Measurements from ENCODE around the gene RNU2-1. TPM values are rescaled to one million over a fixed set of nuclear protein-coding genes. Genes with fewer than 3 reads are reported as not detected.
"Not testable (repeated sequence)": the region's sequence is repeated elsewhere in the genome, so short reads cannot be mapped to it uniquely, and the experiment has no call there.

Gene RNU2-1
- total RNA-seq, 2 donors from 2014 or later: 5,691 to 6,034 TPM

DNA sequence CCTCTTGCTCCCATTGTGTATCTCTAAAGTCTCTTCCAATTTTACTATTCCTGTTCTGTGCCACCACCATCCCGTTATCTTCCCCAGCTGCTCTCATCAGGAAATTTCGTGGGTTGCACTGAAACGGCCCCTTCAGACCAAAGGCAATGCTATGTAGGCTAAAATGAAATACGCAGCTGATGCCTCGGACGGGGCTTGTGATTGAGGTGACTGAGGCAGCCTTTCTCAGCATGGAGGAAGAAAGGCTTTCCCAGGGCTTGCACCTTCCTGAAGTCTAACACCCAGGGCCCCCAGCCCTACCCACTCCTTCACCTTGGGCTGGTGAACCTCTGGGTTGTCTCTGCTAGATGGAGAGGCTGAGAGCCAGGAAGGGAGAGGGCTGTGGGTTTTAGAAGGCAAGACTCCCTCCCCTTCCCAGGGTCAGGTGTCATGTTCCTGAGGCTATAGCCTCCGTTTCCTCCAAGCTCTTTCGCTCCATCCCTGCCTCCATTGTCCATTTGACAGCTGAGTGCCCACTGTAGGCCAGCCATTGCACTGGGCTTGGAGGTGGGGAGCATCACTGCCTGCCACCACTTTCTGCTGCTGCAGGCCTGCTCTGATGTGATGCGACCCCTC is 13.2 kb downstream of the RNU2-1 start:
- Mint-ChIP-seq H3K27ac (no peak overlapping the region), H3K36me3 (ENCODE audit: low read depth) (peaks cover 45% of the 10 kb centered on the region), H3K4me3 (no peak overlapping the region), H3K9me3 (no peaks in the 10 kb centered on the region), H3K27me3 (no peaks in the 10 kb centered on the region), H3K4me1 (peaks cover 8% of the 10 kb centered on the region)
- no peak for ATAC-seq (replicated peaks)

DNA sequence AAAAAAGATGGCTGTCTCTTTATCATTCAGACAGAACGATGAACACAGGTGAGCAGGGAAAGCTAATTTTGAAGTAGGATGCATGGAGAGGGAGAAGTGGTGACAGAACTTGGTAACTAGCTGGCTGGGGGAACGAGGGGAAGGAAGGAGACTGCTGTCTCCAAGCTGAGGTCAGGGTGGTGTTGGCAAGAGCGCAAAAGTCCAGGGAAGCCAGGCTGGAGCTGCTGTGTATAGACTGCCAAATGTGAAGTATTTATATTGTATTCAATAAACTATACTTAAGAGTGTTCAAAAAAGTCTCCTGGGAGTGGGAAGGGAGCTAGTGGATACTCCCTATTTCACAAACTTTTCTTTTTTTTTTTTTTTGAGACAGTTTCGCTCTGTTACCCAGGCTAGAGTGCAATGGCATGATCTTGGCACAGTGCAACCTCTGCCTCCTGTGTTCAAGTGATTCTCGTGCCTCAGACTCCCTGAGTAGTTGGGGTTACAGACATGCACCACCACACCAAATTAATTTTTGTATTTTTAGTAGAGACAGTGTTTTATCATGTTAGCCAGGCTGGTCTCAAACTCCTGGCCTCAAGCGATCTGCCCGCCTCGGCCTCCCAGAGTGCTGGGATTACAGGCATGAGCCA is 13.9 kb downstream of the RNU2-1 start:
- peaks cover 50% of the 10 kb centered on the region for H3K36me3 Mint-ChIP-seq (ENCODE audit: low read depth)
- no peak for ATAC-seq (replicated peaks)
- H3K27me3 Mint-ChIP-seq: no peaks in the 10 kb centered on the region
- H3K4me1 Mint-ChIP-seq: peaks cover 10% of the 10 kb centered on the region
- no peak overlapping the region for H3K4me3 Mint-ChIP-seq
- no peaks in the 10 kb centered on the region for H3K9me3 Mint-ChIP-seq
- H3K27ac Mint-ChIP-seq: peak overlapping the region; percentile 87

DNA sequence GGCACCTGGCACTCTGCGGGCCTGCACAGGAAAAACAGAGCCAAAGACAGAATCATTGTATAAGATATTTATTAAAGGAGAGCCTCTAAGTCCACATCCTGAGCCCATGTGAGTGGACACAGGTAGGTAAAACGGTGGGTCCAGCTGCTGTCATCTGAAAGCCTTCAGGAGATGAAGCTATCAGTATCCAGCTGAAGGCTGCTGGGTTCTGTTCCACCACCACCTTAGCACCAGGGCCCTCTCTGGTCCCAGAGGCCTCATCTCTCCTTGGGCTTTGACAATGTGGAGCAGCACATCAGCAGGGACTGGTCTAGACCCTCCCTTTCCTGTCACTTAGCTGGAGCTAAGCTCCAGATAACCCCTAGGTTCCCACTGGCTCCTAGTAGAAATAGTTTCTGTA is 14.8 kb downstream of the RNU2-1 start:
- Mint-ChIP-seq H3K9me3 (no peaks in the 10 kb centered on the region), H3K36me3 (ENCODE audit: low read depth) (peaks cover 50% of the 10 kb centered on the region), H3K27me3 (no peaks in the 10 kb centered on the region), H3K27ac (peak overlapping the region; percentile 87), H3K4me3 (no peak overlapping the region), H3K4me1 (peaks cover 10% of the 10 kb centered on the region)
- ATAC-seq (replicated peaks): no peak

DNA sequence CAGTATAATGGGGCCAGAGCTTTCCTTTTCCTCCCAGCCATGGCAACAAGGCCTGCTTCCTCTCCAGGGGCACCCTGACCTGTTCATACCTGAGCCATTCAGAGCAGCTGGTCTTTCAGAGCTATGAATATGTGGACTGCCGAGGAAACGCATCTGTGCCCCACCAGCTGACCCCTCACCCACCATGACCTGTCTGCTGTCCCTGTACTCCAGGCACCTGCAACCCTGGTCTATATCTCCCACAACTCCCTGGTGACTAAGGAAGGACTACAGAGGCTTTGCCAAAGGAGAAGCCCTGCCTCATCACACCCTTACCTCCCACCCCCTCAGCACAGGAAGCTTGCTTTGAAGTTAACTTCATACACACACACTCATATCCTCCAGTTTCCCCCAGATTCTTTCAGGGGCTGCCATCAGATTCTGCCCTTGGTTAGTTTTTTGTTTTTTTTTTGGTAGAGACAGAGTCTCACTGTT is 16.1 kb downstream of the RNU2-1 start:
- H3K4me1 Mint-ChIP-seq: peaks cover 14% of the 10 kb centered on the region
- H3K27me3 Mint-ChIP-seq: no peaks in the 10 kb centered on the region
- peaks cover 58% of the 10 kb centered on the region for H3K36me3 Mint-ChIP-seq (ENCODE audit: low read depth)
- no peak overlapping the region for H3K4me3 Mint-ChIP-seq
- no peaks in the 10 kb centered on the region for H3K9me3 Mint-ChIP-seq
- peak overlapping the region; percentile 87 for H3K27ac Mint-ChIP-seq
- ATAC-seq (replicated peaks): peak; percentile 85

DNA sequence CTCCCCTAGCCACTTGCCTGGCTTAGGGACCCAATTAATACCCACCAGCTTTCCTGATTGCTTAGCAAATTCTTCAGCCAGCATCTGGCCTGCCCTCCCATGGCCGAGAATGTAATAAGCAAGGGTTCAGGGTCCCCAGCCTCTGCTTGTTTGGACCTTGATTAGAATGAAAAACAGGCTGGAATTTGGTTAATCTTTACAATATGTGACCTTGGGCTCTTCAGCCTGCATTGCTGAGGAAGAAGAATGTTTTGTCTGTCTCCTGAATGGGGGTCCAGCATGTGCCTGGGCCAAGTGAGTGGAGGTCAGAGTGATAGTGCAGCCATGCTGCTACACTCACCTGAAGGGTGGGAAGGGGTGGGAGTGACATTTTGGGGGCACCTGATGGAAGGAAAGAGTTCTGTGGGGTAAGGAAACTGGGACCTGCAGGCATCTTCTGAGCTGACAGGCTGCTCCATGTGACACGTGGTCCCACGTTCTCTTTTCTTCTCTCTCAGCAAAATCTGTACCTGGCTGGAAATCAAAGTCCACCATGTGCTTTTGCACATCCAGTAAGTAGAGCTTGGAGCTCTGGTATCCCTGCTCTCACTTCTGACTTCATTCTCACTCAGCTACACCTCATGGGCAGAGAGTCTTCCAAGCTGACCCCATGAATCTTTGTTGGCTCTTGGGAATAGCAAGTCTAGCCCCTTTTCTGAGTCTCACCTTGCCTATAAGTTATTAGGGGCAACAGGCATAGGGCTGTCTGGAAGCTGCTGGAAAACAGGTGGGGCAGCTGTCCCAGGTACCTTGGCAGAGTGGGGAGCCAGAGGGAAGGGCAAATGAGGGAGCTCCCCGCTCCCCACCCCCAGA is 16.8 kb downstream of the RNU2-1 start:
- H3K4me3 Mint-ChIP-seq: no peak overlapping the region
- no peaks in the 10 kb centered on the region for H3K27me3 Mint-ChIP-seq
- no peak for ATAC-seq (replicated peaks)
- H3K36me3 Mint-ChIP-seq (ENCODE audit: low read depth): peaks cover 64% of the 10 kb centered on the region
- peaks cover 18% of the 10 kb centered on the region for H3K4me1 Mint-ChIP-seq
- no peaks in the 10 kb centered on the region for H3K9me3 Mint-ChIP-seq
- peak overlapping the region; percentile 87 for H3K27ac Mint-ChIP-seq

DNA sequence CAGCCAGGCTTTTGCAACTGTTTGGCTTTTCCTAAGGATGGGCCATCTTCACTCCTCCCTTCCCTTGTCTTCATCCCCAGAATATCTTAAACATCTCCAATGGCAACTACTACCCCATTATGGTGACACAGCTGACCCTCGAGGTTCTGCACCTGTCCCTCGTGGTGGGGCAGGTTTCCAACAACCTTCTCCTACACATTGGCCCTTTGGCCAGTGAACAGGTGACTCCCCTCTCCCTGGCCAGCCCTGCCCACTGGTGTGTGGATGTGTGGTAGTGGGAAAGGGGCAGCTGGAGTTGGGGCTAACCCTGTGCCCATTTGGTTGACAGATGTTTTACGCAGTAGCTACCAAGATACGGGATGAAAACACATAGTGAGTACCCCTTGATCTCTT is 17.4 kb downstream of the RNU2-1 start:
- Mint-ChIP-seq H3K9me3 (no peaks in the 10 kb centered on the region), H3K4me3 (no peak overlapping the region), H3K36me3 (ENCODE audit: low read depth) (peaks cover 68% of the 10 kb centered on the region), H3K4me1 (peaks cover 18% of the 10 kb centered on the region), H3K27me3 (no peaks in the 10 kb centered on the region), H3K27ac (peak overlapping the region; percentile 9)
- ATAC-seq (replicated peaks): no peak

DNA sequence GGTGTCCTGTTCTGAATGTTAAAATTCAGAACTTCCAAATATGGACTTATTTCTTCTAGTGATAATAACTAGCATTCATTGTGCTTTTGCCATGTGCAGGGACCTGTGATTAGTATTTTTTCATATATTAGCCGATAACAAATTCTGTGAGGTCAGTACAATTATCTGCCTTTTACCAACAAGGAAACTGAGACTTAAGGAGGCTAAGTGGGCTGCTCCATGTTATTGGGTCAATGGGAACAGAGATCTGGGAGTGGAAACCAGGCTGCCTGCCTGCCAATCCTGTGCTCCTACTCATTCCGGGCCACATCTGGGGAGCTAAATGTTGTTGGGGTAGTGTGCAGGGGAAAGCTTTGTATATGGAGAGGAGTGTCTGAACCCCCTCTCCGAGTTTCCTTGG is 18.4 kb downstream of the RNU2-1 start:
- no peak overlapping the region for H3K4me3 Mint-ChIP-seq
- no peak for ATAC-seq (replicated peaks)
- no peaks in the 10 kb centered on the region for H3K27me3 Mint-ChIP-seq
- no peak overlapping the region for H3K27ac Mint-ChIP-seq
- peaks cover 79% of the 10 kb centered on the region for H3K36me3 Mint-ChIP-seq (ENCODE audit: low read depth)
- H3K9me3 Mint-ChIP-seq: no peaks in the 10 kb centered on the region
- peaks cover 24% of the 10 kb centered on the region for H3K4me1 Mint-ChIP-seq

DNA sequence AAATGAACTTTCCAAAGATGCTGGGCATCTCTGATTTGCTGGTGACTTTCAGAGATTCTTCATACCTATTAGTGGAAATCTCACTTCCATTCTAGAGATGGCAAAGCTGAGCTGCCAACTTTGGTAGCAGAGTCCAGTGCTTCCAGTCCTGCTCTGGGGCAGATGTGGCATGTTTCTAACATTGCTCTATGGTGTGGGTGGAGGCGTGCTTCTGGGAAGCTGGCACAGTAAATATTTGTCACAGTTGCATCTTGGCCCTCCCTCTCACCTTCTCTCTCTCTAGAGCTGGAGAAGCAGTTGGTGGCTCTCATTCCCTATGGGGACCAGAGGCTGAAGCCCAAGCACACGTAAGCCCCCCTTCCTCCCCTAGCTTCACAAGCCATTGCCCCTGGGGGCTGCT is 20.2 kb downstream of the RNU2-1 start:
- Mint-ChIP-seq H3K4me1 (peaks cover 24% of the 10 kb centered on the region), H3K4me3 (peak overlapping the region; percentile 97), H3K9me3 (no peaks in the 10 kb centered on the region), H3K36me3 (ENCODE audit: low read depth) (peaks cover 88% of the 10 kb centered on the region), H3K27ac (peak overlapping the region; percentile 96), H3K27me3 (no peaks in the 10 kb centered on the region)
- no peak for ATAC-seq (replicated peaks)

DNA sequence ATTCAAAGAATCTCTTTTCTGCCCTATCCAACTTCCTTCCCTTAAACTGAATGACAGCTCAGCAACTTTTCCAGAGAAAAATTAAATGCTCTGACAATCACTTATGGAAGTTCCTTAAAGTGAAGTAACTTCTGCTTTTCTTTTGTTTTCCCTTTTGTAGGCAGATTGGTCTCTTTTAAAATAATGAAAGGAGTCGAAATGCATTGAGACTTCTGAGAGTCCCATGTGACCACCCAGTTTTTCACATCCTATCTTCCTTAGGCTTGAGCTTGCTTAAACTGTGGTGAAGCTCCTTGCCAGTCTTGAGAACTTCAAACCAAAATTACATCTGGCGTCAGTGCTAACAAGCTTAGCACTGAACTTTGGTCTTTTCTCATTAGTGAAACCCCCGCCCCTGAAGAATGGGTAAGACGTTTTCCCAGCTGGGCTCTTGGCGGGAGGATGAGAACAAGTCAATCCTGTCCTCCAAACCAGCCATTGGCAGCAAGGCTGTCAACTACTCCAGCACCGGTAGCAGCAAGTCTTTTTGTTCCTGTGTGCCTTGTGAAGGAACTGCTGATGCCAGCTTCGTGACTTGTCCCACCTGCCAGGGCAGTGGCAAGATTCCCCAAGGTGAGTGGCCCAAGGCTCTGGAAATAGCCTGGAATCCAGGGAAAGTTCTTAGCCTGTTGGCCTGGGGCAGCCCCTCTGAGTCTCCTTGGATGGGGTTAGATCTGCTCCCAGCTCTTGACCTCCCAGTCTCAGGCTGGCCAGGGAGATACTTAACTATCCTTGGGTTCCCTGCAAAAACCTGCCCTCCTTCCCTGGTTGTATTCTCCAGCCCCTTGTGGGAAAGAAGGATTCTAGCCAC is 20.9 kb downstream of the RNU2-1 start:
- H3K4me3 Mint-ChIP-seq: peak overlapping the region; percentile 97
- ATAC-seq (replicated peaks): no peak
- no peaks in the 10 kb centered on the region for H3K27me3 Mint-ChIP-seq
- H3K27ac Mint-ChIP-seq: peak overlapping the region; percentile 96
- peaks cover 21% of the 10 kb centered on the region for H3K4me1 Mint-ChIP-seq
- H3K36me3 Mint-ChIP-seq (ENCODE audit: low read depth): peaks cover 91% of the 10 kb centered on the region
- H3K9me3 Mint-ChIP-seq: no peaks in the 10 kb centered on the region

DNA sequence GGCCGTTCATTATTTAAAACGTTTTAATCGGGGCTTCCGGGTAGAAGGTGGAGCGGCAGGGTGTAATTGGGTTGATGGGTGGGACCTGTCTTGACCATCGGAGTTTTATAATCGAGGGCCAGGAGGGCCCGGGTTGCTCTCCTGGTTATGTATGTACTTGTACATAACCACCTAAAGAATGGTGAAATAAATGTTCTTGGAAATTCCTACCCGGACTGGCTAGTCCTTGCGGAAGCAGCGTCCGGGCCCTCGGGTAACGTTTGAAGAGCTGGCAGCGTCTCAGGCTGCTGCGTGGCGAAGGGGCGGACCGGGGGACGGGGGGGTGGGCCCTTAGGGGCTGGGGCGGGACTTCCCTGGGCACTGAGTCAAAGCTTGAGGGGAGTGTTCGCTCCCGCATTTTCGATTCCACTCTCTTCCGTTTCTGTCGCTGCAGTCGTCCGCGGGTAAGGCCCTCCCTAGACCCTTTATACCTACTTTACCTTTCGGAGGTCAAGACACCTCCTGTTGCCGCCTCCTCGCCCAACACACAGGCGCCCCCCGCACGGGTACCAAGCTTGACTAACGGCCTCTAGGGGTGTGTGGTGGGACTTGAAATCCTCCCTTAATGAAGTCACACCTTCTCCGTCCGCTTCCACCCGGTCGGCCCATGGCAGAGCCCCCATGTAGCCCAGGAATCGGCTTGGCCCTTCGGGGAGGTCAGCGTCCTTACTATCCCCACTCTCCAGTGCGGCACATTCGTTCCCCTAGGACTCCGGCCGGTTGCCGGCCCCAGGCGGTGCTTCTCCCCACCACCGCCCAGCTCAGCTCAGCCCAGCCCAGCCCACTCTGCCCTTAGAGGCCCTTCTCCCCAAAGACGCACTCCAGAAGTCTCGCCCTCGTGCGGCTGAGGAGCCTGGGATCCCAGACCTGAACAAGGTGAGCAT is 22.0 kb downstream of the RNU2-1 start, which contains the start of gene TMEM106A:
Gene TMEM106A (plus strand): TSS at position 396 of the 923 bp plus-strand sequence. CDS start 1,167 bp downstream, outside the sequence.
- Mint-ChIP-seq H3K27me3 (no peaks in the 10 kb centered on the region), H3K4me3 (peak within 1 kb of the TSS; percentile 97), H3K4me1 (peaks cover 18% of the 10 kb centered on the region), H3K36me3 (ENCODE audit: low read depth) (peaks cover 94% of the 10 kb centered on the region), H3K9me3 (no peaks in the 10 kb centered on the region), H3K27ac (peak within 1 kb of the TSS; percentile 96)
- peak; percentile 95 for ATAC-seq (replicated peaks)

DNA sequence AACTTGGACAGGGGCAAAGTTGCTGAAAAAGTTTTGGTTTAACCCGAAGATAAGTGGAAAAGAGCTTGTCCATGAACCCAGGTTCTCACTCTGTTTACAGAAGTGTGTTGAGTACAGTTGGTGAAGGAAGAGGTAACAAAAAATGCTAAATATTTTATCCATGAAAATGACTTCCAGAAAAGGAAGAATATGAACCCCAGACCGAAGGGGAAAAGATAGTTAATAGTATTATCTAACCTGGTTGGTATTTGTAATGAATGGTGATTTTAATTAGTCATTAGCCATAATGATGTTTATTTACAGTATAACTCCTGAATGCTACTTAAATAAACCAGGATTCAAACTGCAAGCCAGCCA is 22.7 kb downstream of the RNU2-1 start:
- Mint-ChIP-seq H3K27ac (peak overlapping the region; percentile 96), H3K27me3 (no peaks in the 10 kb centered on the region), H3K4me3 (peak overlapping the region; percentile 97), H3K36me3 (ENCODE audit: low read depth) (peaks cover 94% of the 10 kb centered on the region), H3K9me3 (no peaks in the 10 kb centered on the region), H3K4me1 (peaks cover 18% of the 10 kb centered on the region)
- ATAC-seq (replicated peaks): no peak

DNA sequence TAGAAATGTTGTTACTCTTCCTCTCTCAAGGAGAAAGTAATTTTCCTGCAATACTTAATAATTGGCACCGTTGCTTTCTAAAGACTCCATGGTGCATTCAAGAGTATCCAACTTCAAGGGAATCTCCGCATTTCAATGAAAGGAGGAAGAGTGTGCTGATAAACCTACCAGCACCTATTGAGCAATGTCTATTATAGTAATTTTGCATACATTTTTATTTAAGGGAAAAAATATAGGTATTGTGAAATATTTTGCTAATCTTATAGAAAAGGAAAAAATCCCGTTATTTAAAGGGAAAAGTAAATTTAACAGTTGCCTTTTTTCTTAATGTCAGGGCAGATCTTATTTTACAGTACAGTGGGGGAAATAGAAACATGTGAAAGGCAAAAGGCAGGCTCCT is 23.2 kb downstream of the RNU2-1 start:
- H3K27ac Mint-ChIP-seq: peak overlapping the region; percentile 96
- no peaks in the 10 kb centered on the region for H3K9me3 Mint-ChIP-seq
- peaks cover 15% of the 10 kb centered on the region for H3K4me1 Mint-ChIP-seq
- H3K27me3 Mint-ChIP-seq: no peaks in the 10 kb centered on the region
- peak overlapping the region; percentile 97 for H3K4me3 Mint-ChIP-seq
- H3K36me3 Mint-ChIP-seq (ENCODE audit: low read depth): peaks cover 94% of the 10 kb centered on the region
- ATAC-seq (replicated peaks): no peak

DNA sequence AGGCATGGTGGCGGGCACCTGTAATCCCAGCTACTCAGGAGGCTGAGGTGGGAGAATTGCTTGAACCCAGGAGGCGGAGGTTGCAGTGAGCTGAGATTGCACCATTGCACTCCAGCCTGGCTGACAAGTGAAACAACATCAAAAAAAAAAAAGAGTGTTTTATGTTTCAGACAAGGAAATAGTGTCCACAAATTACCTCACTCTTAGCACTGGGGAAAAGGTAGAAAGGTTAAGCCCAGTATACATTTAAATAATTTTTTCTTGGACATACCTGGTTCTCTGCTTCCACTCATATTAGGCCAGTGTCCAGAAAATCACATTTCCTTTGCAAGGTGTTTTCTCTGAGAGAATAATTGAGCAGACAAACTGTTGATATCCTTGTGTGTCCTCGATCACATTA is 30.8 kb downstream of the RNU2-1 start:
- peaks cover 97% of the 10 kb centered on the region for H3K36me3 Mint-ChIP-seq (ENCODE audit: low read depth)
- H3K4me1 Mint-ChIP-seq; H3K4me3 Mint-ChIP-seq; ATAC-seq (replicated peaks); H3K27ac Mint-ChIP-seq; H3K27me3 Mint-ChIP-seq; H3K9me3 Mint-ChIP-seq: not testable (repeated sequence)
